PC-3 (cell line): ENCODE results near the gene CACNA1C. TPM values are rescaled to one million over a fixed set of nuclear protein-coding genes. Genes with fewer than 3 reads are reported as not detected.

Experiments
- ATAC-seq: fragments of 200-7000 bp; cut with Tn5 transposase; 2 replicates; pipeline ENCODE4 v1.9.1; 2020; ENCODE audit warnings: mild to moderate bottlenecking, moderate library complexity
- BruUV-seq: library from RNA; stranded (reverse); fragments of 400-500 nt; replicated peaks from 2 replicates; lab custom pipeline; 2021; lab: Mats Ljungman, UMichigan
- CTCF ChIA-PET: fragments of 300-600 bp; sonication (Branson Sonifier 250); formaldehyde crosslinking; loops from one replicate; lab custom pipeline; 2022; ENCODE audit warnings: antibody characterized with exemption; lab: Charles Lee
- POLR2A ChIA-PET: fragments of 300-600 bp; sonication (Branson Sonifier 250); formaldehyde crosslinking; loops from one replicate; lab custom pipeline; 2022; ENCODE audit warnings: antibody characterized with exemption; ENCODE audit not compliant: unreplicated experiment; lab: Charles Lee
- DNase-seq: peaks from one replicate; pipeline ENCODE4 v3.0.0-alpha.2; 2015
- H2AFZ ChIP-seq: fragments of 300-600 bp; sonication (generic); 2 replicates; pipeline ENCODE4 v1.6.0; 2016; ENCODE audit warnings: antibody characterized with exemption, low read length
- H3F3A ChIP-seq: fragments of 300-600 bp; sonication (generic); one replicate; pipeline ENCODE4 v1.6.0; 2017; ENCODE audit warnings: antibody characterized with exemption, low read length, control low read depth, mild to moderate bottlenecking; ENCODE audit not compliant: unreplicated experiment
- H3K27ac ChIP-seq: fragments of 300-600 bp; sonication (generic); 2 replicates; pipeline ENCODE4 v1.5.1; 2016; ENCODE audit warnings: mild to moderate bottlenecking, low read length
- H3K27me3 ChIP-seq: fragments of 300-600 bp; sonication (generic); 2 replicates; pipeline ENCODE4 v1.6.1; 2016; ENCODE audit warnings: low read length, mixed read lengths
- H3K36me3 ChIP-seq: fragments of 300-600 bp; sonication (generic); 2 replicates; pipeline ENCODE4 v1.6.1; 2016; ENCODE audit warnings: low read depth, mixed run types, low read length, mixed read lengths
- H3K4me1 ChIP-seq: fragments of 300-600 bp; sonication (generic); 2 replicates; pipeline ENCODE4 v1.5.1; 2016; ENCODE audit warnings: low read length; ENCODE audit not compliant: insufficient read depth
- H3K4me2 ChIP-seq: fragments of 300-600 bp; sonication (generic); 2 replicates; pipeline ENCODE4 v1.6.0; 2016; ENCODE audit warnings: low read length
- H3K4me3 ChIP-seq: fragments of 300-600 bp; sonication (generic); 2 replicates; pipeline ENCODE4 v1.5.1; 2016; ENCODE audit warnings: mild to moderate bottlenecking, low read length, mixed read lengths
- H3K79me2 ChIP-seq: fragments of 300-600 bp; sonication (generic); 2 replicates; pipeline ENCODE4 v1.6.1; 2017; ENCODE audit warnings: low read length, mixed read lengths
- H3K9ac ChIP-seq: fragments of 300-600 bp; sonication (generic); 2 replicates; pipeline ENCODE4 v1.6.0; 2016; ENCODE audit warnings: mild to moderate bottlenecking, low read length
- H3K9me2 ChIP-seq: fragments of 300-600 bp; sonication (generic); replicated peaks from 2 replicates; pipeline ENCODE4 v1.6.1; 2016; ENCODE audit warnings: mixed run types, low read length, mixed read lengths
- H3K9me3 ChIP-seq: fragments of 300-600 bp; sonication (generic); 2 replicates; pipeline ENCODE4 v1.6.1; 2016; ENCODE audit warnings: low read length, mixed read lengths
- H4K20me1 ChIP-seq: fragments of 300-600 bp; sonication (generic); 2 replicates; pipeline ENCODE4 v1.6.1; 2016; ENCODE audit warnings: low read length, mixed read lengths
- CTCF ChIP-seq: fragments of 300-600 bp; sonication (generic); conservative IDR thresholded peaks from 2 replicates; pipeline ENCODE4 v1.5.1; 2017; ENCODE audit warnings: antibody characterized with exemption, low read depth, mild to moderate bottlenecking, low read length
- EZH2 ChIP-seq: fragments of 300-600 bp; sonication (generic); IDR thresholded peaks from one replicate; pipeline ENCODE4 v1.6.1; 2017; ENCODE audit warnings: antibody characterized with exemption, mild to moderate bottlenecking, low read length; ENCODE audit not compliant: unreplicated experiment
- EZH2phosphoT487 ChIP-seq: fragments of 300-600 bp; sonication (generic); IDR thresholded peaks from 2 replicates; pipeline ENCODE4 v1.6.1; 2018; ENCODE audit warnings: mild to moderate bottlenecking, antibody characterized with exemption, low read length, borderline replicate concordance
- intact Hi-C: fragments of 100-400 bp; cut with micrococcal nuclease; formaldehyde crosslinking; loops from 2 replicates; pipeline ENCODE4 v1.9.0; 2023
- total RNA-seq: library from RNA; depleted of rRNA; stranded (reverse); fragments of >200 nt; gene quantifications from 2 replicates; pipeline ENCODE4 v1.2.3, GENCODE V29; 2014

The CACNA1C gene
- total RNA-seq, 1 experiment from 2014 or later: not detected

DNA sequence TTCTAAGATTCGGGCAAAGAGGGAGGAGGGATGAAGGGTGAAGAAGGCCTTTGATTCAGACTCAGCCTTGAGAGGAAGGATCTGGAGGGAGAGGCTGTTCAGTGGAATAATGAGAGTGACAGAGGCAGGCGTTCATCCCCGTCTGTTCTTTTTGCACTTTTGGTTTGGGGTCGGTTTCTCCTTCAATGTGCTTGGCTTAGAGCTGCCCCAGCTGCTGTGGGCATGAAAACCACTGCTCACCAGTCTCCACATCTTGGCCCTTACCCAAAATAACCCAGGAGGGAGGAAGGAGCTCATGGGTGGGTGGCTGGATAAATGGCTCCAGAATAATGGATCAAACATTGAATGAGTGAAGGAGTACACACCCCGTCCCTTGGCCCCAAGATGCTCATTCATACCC is 480.2 kb downstream of the CACNA1C start:
- Histone ChIP-seq H3K9me3 (no peaks in the 10 kb centered on the region), H3K9me2 (no peaks in the 10 kb centered on the region), H3K4me3 (no peak overlapping the region), H3F3A (no peaks in the 10 kb centered on the region), H2AFZ (no peak overlapping the region), H3K4me1 (no peaks in the 10 kb centered on the region), H4K20me1 (no peaks in the 10 kb centered on the region), H3K79me2 (no peaks in the 10 kb centered on the region), H3K36me3 (no peaks in the 10 kb centered on the region), H3K27ac (no peak overlapping the region), H3K27me3 (peaks cover 73% of the 10 kb centered on the region), H3K9ac (no peak overlapping the region), H3K4me2 (no peak overlapping the region)
- ATAC-seq (no peak), DNase-seq (no peak)
- TF ChIP-seq EZH2phosphoT487 (no peak), EZH2 (no peak), CTCF (no peak)
- no TSS peak for BruUV-seq
- ChIA-PET POLR2A (no interaction called here), CTCF (no interaction called here)
- intact Hi-C loops: no loop called here

GRCh38 chr12:2535583-2536204 is 482.9 kb downstream of the CACNA1C start:
- peaks cover 47% of the 10 kb centered on the region for H3K27me3 ChIP-seq
- no peaks in the 10 kb centered on the region for H3F3A ChIP-seq
- H3K4me1 ChIP-seq: no peaks in the 10 kb centered on the region
- no peaks in the 10 kb centered on the region for H4K20me1 ChIP-seq
- H3K79me2 ChIP-seq: no peaks in the 10 kb centered on the region
- no peaks in the 10 kb centered on the region for H3K36me3 ChIP-seq
- H3K27ac ChIP-seq: no peak overlapping the region
- ATAC-seq: no peak
- no peak overlapping the region for H3K4me3 ChIP-seq
- ChIA-PET CTCF (no interaction called here), POLR2A (no interaction called here)
- no TSS peak for BruUV-seq
- TF ChIP-seq EZH2: no peak
- no peak for TF ChIP-seq CTCF
- no peak for TF ChIP-seq EZH2phosphoT487
- no peaks in the 10 kb centered on the region for H3K9me3 ChIP-seq
- H2AFZ ChIP-seq: no peak overlapping the region
- no peaks in the 10 kb centered on the region for H3K9me2 ChIP-seq
- no peak for DNase-seq
- intact Hi-C loops: no loop called here
- no peak overlapping the region for H3K4me2 ChIP-seq
- no peak overlapping the region for H3K9ac ChIP-seq

DNA sequence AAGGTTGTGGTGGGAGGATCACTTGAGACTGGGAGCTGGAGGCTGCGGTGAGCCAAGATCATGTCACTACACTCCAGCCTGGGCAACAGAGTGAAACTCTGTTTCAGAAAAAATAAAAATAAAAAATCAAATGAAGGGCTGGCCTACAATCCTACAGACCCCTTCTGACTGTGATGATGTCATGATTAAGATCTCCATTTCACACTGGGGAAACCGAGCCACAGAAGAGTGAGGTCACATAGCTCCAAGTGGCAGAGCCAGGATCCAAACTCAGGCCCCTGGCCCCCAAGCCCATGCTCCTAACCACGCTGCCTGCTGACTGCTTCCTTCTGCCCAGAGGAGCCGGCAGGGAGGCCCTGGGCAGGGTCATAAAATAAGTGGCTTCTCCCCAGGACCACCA is 483.9 kb downstream of the CACNA1C start:
- H3K4me3 ChIP-seq: no peak overlapping the region
- DNase-seq (no peak), ATAC-seq (no peak)
- no peaks in the 10 kb centered on the region for H3F3A ChIP-seq
- H3K9ac ChIP-seq: no peak overlapping the region
- POLR2A ChIA-PET: no interaction called here
- no peaks in the 10 kb centered on the region for H4K20me1 ChIP-seq
- no peak overlapping the region for H3K27ac ChIP-seq
- H3K27me3 ChIP-seq: peaks cover 37% of the 10 kb centered on the region
- BruUV-seq: no TSS peak
- H3K4me2 ChIP-seq: no peak overlapping the region
- H3K79me2 ChIP-seq: no peaks in the 10 kb centered on the region
- CTCF ChIA-PET: no interaction called here
- H3K9me3 ChIP-seq: no peaks in the 10 kb centered on the region
- no peaks in the 10 kb centered on the region for H3K36me3 ChIP-seq
- no peak for TF ChIP-seq CTCF
- TF ChIP-seq EZH2phosphoT487: no peak
- no peak for TF ChIP-seq EZH2
- H3K4me1 ChIP-seq: no peaks in the 10 kb centered on the region
- no peaks in the 10 kb centered on the region for H3K9me2 ChIP-seq
- no peak overlapping the region for H2AFZ ChIP-seq
- intact Hi-C loops: no loop called here
